Stromal cell of bone marrow (primary cell): ENCODE results near the gene CTPS2.
A peak's percentile ranks its signal among the peaks of the same experiment; 100 is the strongest.
"Not testable (repeated sequence)": the region's sequence is repeated elsewhere in the genome, so short reads cannot be mapped to it uniquely, and the experiment has no call there.

Experiments used
- DNase-seq: peaks from one replicate; pipeline ENCODE4 v3.0.0-alpha.2; 2012; ENCODE audit warnings: low read depth

CTPS2 gene

DNA sequence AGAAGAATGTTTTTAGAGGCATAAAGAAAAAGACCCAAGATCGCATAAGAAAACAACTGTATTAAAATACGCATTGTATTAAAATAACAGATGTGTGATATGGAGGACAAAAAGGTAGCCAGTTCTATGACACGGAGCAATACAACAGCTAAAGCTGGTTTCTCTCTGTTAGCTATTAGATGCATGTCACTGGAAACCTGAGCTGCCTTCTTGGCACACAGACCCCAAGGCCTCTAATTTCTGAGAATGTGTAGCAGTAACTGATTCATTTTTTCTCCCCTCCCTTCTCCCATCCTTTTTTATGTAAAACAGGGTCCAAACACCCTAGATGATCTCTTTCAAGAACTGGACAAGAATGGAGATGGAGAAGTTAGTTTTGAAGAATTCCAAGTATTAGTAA is 58.4 kb downstream of the CTPS2 start:
- no peak for DNase-seq

DNA sequence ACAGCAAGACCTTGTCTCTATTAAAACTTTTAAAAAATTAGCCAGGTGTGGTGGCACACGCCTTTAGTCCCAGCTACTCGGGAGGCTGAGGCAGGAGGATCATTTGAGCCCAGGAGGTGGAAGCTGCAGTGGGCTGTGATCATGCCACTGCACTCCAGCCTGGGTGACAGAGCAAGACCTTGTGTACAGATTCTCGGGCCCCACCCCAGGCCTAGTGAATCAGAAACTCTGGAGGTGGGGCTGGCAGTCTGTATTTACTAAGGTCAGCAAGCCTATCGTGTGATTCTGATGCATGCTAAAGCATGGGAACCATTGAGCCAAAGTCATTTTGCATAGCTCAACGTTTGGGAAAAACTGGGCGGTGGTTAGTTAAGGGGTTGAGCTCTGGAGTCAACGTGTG is 59.0 kb downstream of the CTPS2 start:
- no peak for DNase-seq

DNA sequence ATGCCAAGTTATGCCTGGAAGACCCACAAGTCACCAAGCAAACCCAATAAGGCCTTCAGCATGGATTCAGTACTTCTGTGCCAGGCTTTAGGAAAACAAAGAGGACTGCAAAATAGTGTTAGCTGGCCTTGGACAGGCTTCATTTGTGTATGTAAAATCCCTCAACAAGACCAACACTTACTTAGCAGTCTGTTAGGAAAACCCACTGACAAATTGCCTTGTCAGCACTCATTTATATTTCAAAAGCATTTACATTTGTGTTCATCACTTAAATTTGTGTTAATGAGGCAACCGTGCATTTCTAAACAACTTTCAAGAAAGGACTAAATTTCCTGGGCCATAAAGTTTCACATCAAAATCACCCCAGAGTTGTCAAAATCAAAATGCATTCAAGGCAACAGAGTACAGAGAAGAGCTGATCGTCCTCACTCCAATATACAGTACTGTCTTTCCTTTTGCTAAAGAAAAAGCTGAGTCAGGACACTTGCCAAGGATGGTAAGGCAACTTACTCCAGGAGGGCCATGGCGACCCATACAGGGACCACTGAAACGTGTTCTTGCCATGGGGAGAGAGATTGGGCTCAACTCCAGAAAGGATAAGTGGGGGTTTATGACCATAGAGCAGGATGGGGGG is 61.0 kb downstream of the CTPS2 start:
- DNase-seq: no peak

DNA sequence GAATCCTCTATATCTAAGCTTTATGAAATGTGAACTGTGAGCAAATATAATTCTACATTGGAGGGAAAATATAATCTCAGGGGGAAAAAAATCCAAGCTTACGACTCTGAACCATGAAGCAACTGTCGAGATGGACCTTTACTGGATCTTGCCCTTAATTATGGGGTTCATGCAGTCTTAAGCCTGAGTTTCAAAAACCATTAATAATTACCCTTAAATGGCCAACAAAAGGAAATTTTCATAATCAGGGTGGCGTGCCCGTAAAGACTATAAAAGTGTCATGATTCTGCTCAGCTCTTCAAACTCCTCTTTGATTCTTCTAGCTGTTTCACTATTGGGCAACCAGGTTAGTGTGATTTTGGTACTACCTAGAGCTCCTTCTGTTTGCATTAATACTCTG is 62.6 kb downstream of the CTPS2 start, which contains the start of gene S100G:
Gene S100G (plus strand): TSS at position 301 of the 400 bp plus-strand sequence. CDS start 849 bp downstream, outside the sequence.
- DNase-seq: no peak

DNA sequence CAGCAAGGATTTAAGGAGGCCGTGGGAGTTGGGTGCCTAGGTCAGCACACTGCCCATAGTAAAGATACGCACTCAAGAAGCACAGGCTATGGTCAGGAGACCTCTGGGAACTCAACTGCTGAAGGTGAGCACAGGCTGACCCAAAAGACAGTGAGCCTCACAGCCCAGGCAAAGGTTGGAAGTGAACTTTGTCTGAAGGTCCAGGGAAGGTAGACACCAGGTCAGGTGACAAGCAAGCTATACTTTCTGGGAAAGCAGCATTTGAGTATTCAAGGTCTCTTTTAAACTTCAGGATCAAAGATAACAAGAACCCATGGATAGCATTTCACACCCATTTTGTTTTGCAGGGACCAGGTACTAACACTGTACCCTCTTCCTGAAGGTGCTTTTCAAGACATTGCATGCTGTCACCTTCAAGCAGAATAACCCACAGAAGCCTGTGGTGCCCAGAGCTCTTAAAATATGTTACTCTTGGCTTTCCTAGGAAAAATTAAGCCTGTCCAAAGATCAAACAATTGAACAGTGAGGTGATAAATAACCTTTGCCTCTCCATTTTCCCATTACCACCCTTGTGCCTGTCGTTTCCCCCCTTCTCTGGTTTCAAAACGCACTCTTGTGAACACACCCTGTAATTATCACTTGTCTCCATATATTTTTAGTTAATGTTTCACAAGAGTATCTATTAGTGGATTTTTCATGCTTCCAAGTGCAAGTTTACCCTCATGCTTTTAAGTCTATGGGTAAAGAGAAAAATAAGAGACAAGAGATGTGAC is 65.9 kb downstream of the CTPS2 start:
- DNase-seq: no peak

DNA sequence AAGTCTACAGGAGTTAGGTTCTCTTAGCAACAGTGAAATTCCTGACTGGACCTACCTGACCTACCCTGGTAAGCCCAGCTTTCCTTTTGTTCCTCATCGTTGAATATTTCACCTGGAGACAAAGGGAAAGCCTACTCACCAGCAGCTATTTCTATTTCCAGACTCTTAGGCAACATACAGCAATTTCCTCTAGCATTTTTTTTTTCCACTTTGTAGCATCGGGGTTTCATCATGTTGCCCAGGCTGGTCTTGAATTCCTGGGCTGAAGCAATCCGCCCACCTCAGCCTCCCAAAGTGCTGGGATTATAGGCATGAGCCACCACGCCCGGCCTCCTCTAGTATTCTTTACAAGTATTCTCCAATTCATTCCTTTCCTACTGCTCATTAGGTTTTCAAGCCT is 69.3 kb downstream of the CTPS2 start:
- DNase-seq: no peak

DNA sequence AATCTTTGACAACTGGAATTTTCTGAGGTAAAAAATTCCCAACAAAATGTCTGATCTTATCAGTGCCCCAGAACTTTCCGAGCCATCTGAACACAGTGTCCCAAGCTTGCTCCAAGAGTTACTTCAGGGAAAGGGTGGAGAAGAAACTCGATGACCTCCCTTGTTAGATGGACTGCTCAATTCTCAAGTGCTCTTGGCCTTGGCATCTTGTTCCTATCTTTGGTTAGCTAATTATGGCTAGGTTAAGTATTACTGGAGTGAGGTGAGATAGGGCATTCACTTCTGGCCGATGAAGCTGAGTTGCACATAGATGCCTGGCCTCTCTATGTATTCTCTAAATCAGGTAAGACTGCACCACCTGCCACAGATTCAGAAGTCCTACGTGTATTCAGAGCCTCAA is 71.6 kb downstream of the CTPS2 start:
- no peak for DNase-seq

DNA sequence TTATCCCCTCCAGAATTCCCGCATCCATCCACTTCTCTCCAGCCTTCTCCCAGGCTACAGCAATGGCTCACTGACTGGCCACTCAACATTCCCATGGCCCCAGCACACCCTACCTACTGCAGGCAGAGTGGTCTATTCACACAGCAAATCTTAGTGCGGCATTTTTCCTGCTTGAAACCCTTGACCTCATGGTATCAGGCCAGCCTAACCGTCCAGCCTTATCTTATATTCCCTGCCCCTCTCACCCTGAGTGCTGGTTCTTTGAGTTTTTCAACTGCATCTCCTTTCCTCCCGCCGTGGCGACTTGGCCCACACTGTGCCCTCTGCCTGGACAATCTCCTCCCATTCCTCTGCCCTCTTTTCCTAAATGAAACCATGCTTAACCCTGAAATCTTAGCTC is 72.5 kb downstream of the CTPS2 start:
- DNase-seq: no peak

DNA sequence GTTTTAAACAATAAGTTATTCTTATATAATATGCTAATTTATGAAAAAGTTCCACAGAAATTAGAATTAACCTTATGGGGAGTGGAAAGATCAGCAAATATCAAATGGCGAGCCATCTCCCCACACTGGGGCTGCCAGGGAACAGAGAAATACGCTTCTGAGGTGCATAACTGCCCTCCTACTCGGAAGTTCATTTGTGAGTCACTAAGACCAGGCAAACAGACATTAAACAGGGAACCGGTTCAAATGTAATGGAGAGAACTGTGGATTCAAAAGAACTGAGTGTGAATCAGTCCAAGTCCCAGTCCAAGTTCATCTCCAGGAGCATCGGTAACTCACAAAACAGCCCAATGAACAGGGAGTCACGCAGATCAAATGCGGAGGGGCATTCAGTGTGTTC is 73.9 kb downstream of the CTPS2 start:
- no peak for DNase-seq

DNA sequence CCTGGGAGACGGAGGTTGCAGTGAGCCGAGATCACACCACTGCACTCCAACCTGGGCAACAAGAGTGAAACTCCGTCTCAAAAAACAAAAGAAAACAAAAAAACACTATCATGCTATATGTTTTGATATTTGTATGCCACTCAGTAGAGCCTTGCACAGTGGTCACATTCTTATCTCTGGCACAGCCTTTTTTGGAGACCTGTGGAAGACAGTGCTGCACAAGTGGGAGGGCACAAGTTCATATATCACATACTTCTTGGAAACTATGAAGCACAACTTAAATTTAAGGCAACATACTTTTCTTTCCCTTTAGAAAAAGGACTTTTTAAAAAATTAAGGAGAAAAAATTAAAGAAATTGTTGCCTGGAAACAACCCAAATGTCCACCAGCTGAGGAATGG is 76.9 kb downstream of the CTPS2 start:
- no peak for DNase-seq

DNA sequence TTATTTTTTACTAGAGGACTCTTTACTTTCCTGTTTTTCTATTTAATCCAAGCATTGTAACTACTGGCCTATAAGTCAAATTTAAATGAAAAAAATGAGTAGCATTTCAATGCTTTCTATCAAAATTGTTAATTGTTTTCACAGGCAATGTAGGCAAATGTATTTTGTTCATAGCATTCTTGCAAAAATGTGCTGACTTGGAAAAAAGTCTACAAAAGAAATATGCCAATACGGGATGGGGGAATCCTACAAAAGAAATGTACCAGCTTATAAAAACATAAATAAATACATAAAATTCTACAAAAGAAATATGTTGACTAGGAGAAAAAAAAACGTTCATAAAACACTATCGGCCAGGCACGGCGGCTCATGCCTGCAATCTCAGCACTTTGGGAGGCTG is 77.4 kb downstream of the CTPS2 start:
- DNase-seq: no peak

DNA sequence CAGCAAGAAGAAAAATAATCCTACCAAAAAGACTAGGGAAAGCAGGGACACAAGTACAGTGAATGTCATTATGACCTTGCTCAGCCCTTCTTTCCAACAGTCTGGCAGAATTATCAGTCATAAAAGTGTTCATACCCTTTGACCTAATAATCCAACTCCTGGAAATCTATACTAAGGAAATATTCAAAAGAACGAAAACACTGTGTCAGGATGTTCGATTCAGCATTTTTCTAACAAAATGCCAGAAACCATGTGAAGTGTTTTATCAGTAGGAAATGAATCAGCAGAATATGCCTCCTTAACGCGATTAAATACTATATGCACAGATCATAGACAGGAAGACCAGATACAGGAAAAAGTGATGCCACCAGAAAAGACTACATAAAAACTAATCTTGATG is 78.7 kb downstream of the CTPS2 start:
- no peak for DNase-seq

DNA sequence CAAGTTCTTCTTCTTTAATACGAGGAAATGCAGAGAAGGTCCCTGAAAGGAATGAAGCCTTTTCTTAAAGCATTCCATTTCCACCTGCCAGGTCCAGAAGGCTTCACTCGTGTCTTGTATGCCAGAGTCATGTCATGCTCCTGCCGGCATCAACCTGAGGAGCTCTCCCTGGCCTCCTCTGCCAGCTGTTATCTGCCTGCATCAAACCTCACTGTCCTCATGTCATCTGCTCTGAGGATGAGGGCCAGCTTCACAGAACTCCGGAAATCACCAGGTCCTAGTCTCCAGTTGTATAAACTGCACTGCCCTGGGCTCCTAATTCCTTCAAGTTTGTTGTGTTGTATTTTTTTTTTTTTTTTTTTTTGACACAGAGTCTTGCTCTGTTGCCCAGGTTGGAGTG is 82.6 kb downstream of the CTPS2 start:
- DNase-seq: no peak

DNA sequence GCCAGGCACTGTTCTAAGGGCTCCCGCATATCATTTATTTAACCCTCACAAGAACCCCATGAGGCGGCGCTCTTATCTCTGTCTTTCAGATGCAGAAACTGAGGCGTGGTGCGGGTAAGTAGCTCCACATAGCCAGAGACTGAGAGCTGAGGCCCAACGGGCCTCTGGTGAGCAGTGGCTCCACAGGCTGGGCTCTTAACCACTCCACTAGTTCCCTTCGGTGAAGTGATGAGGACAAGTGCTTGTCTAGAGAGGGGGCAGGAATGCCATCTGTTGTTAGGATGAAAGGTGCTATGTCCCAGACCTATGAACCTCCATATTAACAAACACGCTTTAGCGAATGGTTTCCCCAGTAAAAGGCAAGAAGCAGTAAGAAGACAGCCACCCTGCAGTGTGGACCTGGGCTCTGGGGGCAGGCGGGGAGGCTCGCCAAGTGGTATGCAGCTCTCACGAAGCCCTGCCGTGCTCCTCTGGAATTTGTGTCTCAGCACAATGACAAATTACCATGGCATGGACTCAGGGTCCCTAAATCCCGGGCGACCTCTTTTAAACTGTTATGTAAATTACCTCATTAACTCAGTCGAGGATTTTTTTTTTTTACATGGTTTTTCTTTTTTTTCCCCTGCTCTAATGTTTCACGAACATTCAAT is 83.4 kb downstream of the CTPS2 start:
- no peak for DNase-seq

DNA sequence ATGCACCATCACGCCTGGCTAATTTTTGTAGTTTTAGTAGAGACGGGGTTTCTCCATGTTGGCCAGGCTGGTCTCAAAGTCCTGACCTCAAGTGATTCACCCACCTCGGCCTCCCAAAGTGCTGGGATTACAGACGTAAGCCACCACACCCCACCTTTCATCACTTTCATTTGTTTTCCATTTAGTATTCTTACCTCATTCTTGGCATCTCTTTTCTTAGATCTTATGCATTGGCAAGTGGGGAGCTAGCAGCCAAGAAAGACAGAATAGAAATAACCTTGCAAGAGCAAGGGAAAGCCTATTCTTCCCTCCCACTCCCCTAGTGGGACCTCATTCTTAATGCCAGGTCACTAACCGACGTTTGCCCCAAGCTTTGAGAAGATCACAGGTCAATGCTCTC is 84.0 kb downstream of the CTPS2 start:
- DNase-seq: not testable (repeated sequence)

DNA sequence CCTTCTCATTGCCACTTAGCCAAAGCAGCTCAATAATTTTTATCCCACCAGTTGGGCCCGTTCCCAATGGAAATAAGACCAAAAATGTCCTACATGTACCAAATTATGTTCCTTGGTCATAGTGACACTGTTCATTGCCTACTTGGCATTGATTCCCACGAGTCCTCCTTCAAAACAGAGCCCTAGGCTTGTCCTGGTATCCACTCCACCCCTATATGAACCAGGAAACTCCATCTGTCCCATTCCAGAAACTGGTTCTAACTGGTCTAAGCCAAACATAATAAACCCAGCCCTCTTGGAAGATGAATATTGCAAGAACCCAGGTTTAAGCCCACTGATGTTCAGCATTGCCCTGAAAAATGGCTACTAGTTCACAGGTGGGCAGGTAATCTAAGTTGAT is 93.4 kb downstream of the CTPS2 start:
- no peak for DNase-seq

DNA sequence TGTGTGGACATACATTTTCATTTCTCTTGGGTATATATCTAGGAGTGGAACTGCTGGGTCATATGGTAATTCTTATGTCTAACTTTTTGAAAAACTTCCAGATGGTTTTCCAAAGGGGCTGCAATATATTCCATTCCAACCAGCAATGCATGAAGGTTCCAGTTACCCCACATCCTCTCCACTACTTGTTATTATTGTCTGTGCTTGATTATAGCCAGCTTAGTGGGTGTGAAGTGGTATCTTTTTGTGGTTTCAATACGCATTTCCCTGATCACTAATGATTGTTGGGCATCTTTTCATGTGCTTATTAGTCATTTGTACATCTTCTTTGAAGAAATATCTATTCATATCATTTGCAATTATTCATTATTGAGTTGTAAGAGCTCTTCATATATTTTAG is 94.0 kb downstream of the CTPS2 start:
- no peak for DNase-seq

DNA sequence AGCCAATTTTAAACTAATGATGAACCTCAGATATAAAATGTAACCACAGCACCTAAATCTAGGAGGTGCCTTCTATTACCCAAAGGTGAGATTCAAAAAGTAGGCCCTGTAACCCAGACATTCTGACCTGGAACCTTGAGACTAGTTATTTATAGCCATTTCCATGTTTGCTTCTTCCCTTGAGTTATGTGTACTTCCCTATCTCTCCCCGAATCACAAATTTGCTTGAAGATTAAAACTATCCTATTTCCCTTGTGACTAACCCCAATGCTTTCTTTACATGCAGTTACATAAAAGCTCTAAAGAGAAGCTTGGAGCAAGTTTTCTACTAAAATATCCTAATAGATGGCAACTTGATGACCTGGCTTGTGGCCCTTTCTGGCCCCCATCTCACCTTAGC is 95.1 kb downstream of the CTPS2 start:
- no peak for DNase-seq

DNA sequence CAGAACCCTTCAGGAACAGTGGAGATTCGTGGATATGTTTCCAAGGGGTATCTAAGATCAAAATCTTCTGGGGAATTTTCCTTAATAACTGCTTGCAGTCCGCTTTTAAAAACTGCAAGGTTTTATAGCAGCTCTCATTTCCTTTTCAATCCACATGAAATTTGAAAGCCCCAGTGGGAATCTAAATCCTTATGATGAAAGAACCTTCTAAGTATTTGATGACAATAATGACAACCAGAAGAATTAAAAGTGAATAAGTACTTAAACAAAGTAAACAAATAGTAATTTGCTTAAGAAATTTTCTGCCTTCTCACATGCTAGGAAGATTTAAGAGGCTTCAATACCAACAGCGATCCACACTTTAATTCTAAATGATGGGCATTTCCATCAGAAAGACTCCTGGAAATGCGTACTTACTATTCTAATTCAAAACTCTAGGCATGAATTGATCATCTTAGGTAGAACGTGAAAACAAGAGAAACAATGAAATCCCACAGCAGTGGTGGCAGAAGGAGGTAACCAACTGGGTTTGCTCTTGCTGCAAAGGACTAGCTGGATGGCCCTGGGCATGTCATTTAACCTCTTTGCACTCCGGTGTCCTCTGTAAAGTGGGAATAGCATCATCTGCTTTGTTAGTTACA is 100.1 kb downstream of the CTPS2 start:
- no peak for DNase-seq

DNA sequence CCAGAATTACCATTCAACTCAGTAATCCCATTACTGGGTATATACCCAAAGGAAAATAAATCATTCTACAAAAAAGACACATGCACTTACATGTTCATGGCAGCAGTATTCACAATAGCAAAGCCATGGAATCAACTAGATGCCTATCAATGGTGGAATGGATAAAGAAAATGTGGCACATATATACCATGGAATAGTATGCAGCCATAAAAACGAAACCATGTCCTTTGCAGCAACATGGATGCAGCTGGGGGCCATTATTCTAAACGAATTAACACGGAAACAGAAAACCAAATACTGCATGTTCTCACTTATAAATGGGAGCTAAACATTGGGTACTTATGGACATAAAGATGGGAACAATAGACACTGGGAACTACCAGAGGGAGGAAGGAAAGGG is 101.8 kb downstream of the CTPS2 start:
- DNase-seq: not testable (repeated sequence)

DNA sequence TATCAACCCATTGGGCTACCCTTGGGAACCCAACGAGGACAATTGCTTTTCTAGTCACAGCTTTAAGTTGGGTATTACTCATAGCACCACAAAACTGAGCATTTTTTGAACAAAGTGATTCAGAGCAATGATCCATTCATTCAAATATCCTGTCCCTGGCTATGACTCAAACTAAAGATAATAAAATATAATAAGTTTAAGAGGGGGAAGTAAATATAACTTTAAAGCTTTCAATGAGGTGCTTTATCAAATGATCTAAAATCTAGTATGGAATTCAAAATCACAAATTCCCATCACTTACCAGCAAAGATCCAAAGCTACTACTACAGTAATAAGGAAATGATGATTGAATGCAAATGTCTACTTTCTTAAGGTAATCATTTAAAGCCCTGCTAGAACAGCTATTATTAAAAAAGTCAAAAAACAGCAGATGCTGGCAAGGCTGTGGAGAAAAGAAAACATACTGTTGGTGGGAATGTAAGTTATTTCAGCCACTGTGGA is 102.3 kb downstream of the CTPS2 start:
- DNase-seq: peak; percentile 29

DNA sequence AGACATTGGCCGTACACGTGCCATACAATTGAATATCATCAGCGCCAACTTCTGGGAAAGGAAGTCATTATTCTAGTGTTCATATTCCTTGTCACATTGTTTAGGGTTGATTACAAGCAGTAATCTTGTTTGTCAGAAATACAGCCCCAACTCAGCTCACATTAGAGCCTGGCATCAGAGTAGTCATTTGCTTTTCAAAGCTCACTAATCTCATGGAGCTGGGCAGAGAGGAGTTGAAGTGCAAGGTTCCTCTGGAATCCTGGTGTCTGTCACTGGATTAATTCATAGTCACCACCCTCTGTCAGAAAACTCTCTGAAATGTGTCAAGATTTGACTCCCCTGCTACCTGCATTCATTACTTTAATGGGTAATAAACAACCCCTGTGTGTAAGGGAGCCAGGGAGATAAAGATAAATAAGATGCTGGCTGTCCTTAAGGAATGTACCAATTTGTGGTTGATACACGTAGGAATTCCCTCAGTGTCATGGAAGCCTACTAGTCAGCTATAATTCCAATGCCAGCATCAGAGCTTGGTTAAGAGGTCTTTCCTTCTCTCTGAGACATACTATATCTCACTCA is 106.2 kb downstream of the CTPS2 start:
- no peak for DNase-seq
